B cell (primary cell): ENCODE data around the gene ZCCHC24. TPM values are rescaled to one million over a fixed set of nuclear protein-coding genes. Genes with fewer than 3 reads are reported as not detected.
A peak's percentile ranks its signal among the peaks of the same experiment; 100 is the strongest.

ENCODE experiments used
- ATAC-seq: fragments of 200-7000 bp; cut with Tn5 transposase; one replicate; pipeline ENCODE4 v1.10.0; 2021; ENCODE audit warnings: low read depth, mild to moderate bottlenecking, moderate number of reproducible peaks, moderate library complexity
- CTCF ChIA-PET: fragments of 350-600 bp; sonication (Branson Sonifier 250); formaldehyde crosslinking; loops from one replicate; lab custom pipeline; 2021; ENCODE audit warnings: antibody characterized with exemption, inconsistent platforms; lab: Charles Lee
- POLR2A ChIA-PET: fragments of 350-600 bp; sonication (Branson Sonifier 250); formaldehyde crosslinking; loops from one replicate; lab custom pipeline; 2021; ENCODE audit warnings: antibody characterized with exemption; lab: Charles Lee
- DNase-seq: peaks from one replicate; pipeline ENCODE4 v3.0.0; 2013
- H2AFZ ChIP-seq: 2 replicates; pipeline ENCODE4 v1.6.1; 2012; ENCODE audit warnings: mild to moderate bottlenecking, low read depth, low read length; ENCODE audit not compliant: insufficient read depth, poor library complexity, severe bottlenecking
- H3K27ac ChIP-seq, 2 donors: 1 replicate in 1 of 2; 2 replicates in 1 of 2; pipeline ENCODE4 v1.5.1; 2012 to 2013; ENCODE audit warnings: low read length in 2 of 2, mild to moderate bottlenecking in 2 of 2, moderate library complexity in 1 of 2
- H3K27me3 ChIP-seq, 4 experiments: fragments of 200-600 bp in 1 of 4; sonication (generic) in 1 of 4; replicated peaks in 1 of 4; 1 replicate in 2 of 4; 2 replicates in 2 of 4; pipeline versions ENCODE4 v1.6.1 to v1.7.0; 2013 to 2016; ENCODE audit warnings: low read length in 3 of 4, mild to moderate bottlenecking in 2 of 4, mixed read lengths in 1 of 4, moderate library complexity in 1 of 4; ENCODE audit not compliant: insufficient read depth in 4 of 4, control insufficient read depth in 3 of 4; ENCODE audit errors: control extremely low read depth in 1 of 4
- H3K36me3 ChIP-seq, 2 experiments: replicated peaks in 1 of 2; 1 replicate in 1 of 2; 2 replicates in 1 of 2; pipeline versions ENCODE4 v1.6.1 to v1.7.1; 2013; ENCODE audit warnings: low read length in 1 of 2; ENCODE audit not compliant: insufficient read depth in 2 of 2, control insufficient read depth in 1 of 2; ENCODE audit errors: control extremely low read depth in 1 of 2, extremely low read depth in 1 of 2
- H3K4me1 ChIP-seq, 2 donors: fragments of 200-600 bp in 1 of 2; sonication (generic) in 1 of 2; 1 replicate in 1 of 2; 2 replicates in 1 of 2; pipeline versions ENCODE4 v1.5.1 to v1.6.1; 2013 to 2017; ENCODE audit warnings: low read length in 2 of 2; ENCODE audit not compliant: control insufficient read depth in 2 of 2, insufficient read depth in 2 of 2
- H3K4me2 ChIP-seq: replicated peaks from 2 replicates; pipeline ENCODE3; 2012; ENCODE audit warnings: mild to moderate bottlenecking, low read depth, low read length; ENCODE audit not compliant: poor library complexity, severe bottlenecking
- H3K4me3 ChIP-seq, 5 experiments: fragments of 200-600 bp in 1 of 5; sonication (generic) in 1 of 5; 1 replicate in 3 of 5; 2 replicates in 2 of 5; pipeline versions ENCODE4 v1.5.1 to v1.7.0; 2011 to 2016; ENCODE audit warnings: low read length in 4 of 5, mild to moderate bottlenecking in 4 of 5, low read depth in 2 of 5, control low read depth in 1 of 5, moderate library complexity in 1 of 5; ENCODE audit not compliant: insufficient read depth in 1 of 5; ENCODE audit errors: control extremely low read depth in 1 of 5, extremely low read depth in 1 of 5
- H3K79me2 ChIP-seq: fragments of 200-600 bp; sonication (generic); one replicate; pipeline ENCODE4 v1.6.0; 2016; ENCODE audit warnings: low read length; ENCODE audit not compliant: control insufficient read depth, insufficient read depth
- H3K9ac ChIP-seq: fragments of 200-600 bp; sonication (generic); 2 replicates; pipeline ENCODE4 v1.6.1; 2017; ENCODE audit warnings: mild to moderate bottlenecking, low read length, moderate library complexity
- H3K9me3 ChIP-seq, 3 donors: one replicate each; pipeline versions ENCODE4 v1.6.1 to v1.7.1; 2013; ENCODE audit warnings: low read length in 2 of 3; ENCODE audit not compliant: control insufficient read depth in 2 of 3, insufficient read depth in 1 of 3; ENCODE audit errors: control extremely low read depth in 1 of 3
- H4K20me1 ChIP-seq: 2 replicates; pipeline ENCODE4 v1.6.0; 2012; ENCODE audit warnings: mild to moderate bottlenecking, low read length; ENCODE audit not compliant: insufficient read depth, control insufficient read depth, poor library complexity, severe bottlenecking
- H3K27ac Mint-ChIP-seq: one replicate; pipeline ENCODE4 v1.8.0; 2021; ENCODE audit warnings: mixed read lengths
- H3K27me3 Mint-ChIP-seq: one replicate; pipeline ENCODE4 v1.8.0; 2021; ENCODE audit warnings: mixed read lengths
- H3K4me1 Mint-ChIP-seq: one replicate; pipeline ENCODE4 v1.8.0; 2021; ENCODE audit warnings: mixed read lengths
- H3K4me3 Mint-ChIP-seq: one replicate; pipeline ENCODE4 v1.8.0; 2021; ENCODE audit warnings: mixed read lengths
- H3K9me3 Mint-ChIP-seq: one replicate; pipeline ENCODE4 v1.8.0; 2022; ENCODE audit warnings: mixed read lengths; ENCODE audit not compliant: insufficient read depth
- CTCF ChIP-seq: fragments of 200-600 bp; IDR thresholded peaks from one replicate; pipeline ENCODE4 v1.8.0; 2022; ENCODE audit warnings: antibody characterized with exemption, mild to moderate bottlenecking
- EZH2 ChIP-seq: IDR thresholded peaks from 2 replicates; pipeline ENCODE4 v1.6.1; 2012; ENCODE audit warnings: borderline replicate concordance, low read depth, mild to moderate bottlenecking, moderate library complexity, low read length; ENCODE audit not compliant: insufficient read depth, poor library complexity, severe bottlenecking
- WGBS: methylation state at CpG from one replicate; pipeline ENCODE4 v1.1.5; 2013; ENCODE audit warnings: missing lambda C conversion rate; ENCODE audit not compliant: insufficient coverage; 5-methylcytosine and 5-hydroxymethylcytosine counted together
- intact Hi-C: fragments of 100-400 bp; cut with micrococcal nuclease; formaldehyde crosslinking; loops from one replicate; pipeline ENCODE4 v1.10.0; 2022
- polyA plus RNA-seq: library from polyadenylated mRNA; depleted of rRNA; stranded (reverse); fragments of >200 nt; gene quantifications from 2 replicates; pipeline ENCODE4 v1.2.3, GENCODE V29; 2012
- total RNA-seq, 2 donors: library from RNA; stranded (reverse); fragments of 120-200 nt in 1 of 2; gene quantifications; 1 replicate in 1 of 2; 2 replicates in 1 of 2; pipeline versions ENCODE4 v1.2.3 to v1.2.4, GENCODE V29; 2013 to 2022

The ZCCHC24 gene
- total and polyA plus RNA-seq, 2 donors (not counting 1 experiment from before 2014, with no cell fraction given): 0.34 to 2.3 TPM

- ATAC-seq: peak; percentile 60
- H3K4me3 ChIP-seq: no peak overlapping the region
- H3K36me3 ChIP-seq: peaks cover 0 to 13% of the 10 kb centered on the region in 2 experiments
- no peak overlapping the region for H3K4me3 Mint-ChIP-seq
- no peaks in the 10 kb centered on the region for H3K27me3 Mint-ChIP-seq
- H3K27me3 ChIP-seq: no peaks in the 10 kb centered on the region
- H4K20me1 ChIP-seq: peaks cover 1% of the 10 kb centered on the region
- CTCF ChIA-PET: interaction anchor here (1.4 to 2.9 kb wide), 2 partner anchors 14 kb away, joined by 5 to 15 read pairs; no protein-coding TSS in a partner anchor
- H3K9me3 ChIP-seq: no peaks in the 10 kb centered on the region
- POLR2A ChIA-PET: no interaction called here
- intact Hi-C loops: no loop called here
- no peak overlapping the region for H3K4me2 ChIP-seq
- no peak overlapping the region for H3K27ac Mint-ChIP-seq
- no peaks in the 10 kb centered on the region for H3K9me3 Mint-ChIP-seq
- H3K27ac ChIP-seq: no peak overlapping the region
- H3K4me1 Mint-ChIP-seq: peaks cover 28% of the 10 kb centered on the region
- H2AFZ ChIP-seq: no peak overlapping the region
- H3K79me2 ChIP-seq: no peaks in the 10 kb centered on the region
- H3K4me1 ChIP-seq: peaks cover 13 to 32% of the 10 kb centered on the region in 2 donors
- WGBS: 54% methylated on average over 4 of the region's 6 CpGs
- DNase-seq: no peak
- TF ChIP-seq CTCF (no peak), EZH2 (no peak)
- no peak overlapping the region for H3K9ac ChIP-seq
Measured at GRCh38 chr10:79359816-79360498, 85.5 kb downstream of the ZCCHC24 start.

DNA sequence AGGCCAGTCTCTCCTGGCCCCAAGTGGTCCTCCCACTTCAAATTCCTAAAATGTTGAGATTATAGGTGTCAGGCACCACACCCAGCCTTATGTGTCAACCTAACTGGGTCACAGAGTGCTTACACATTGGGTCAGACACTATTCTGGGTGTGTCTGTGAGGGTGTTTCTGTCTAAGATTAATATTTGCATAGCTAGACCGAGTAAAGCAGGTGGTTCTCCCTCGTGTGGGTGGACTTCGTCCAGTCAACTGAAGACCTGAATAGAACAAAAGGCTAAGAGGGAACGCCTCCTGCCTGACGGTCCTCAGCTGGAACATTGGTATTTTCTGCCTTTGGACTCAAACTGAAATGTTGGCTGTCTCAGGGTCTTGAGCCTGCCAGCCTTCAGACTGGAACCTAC is 86.6 kb downstream of the ZCCHC24 start:
- POLR2A ChIA-PET: interaction anchor here (0.7 kb wide), 1 partner anchor 26 kb away, joined by 3 read pairs; no protein-coding TSS in a partner anchor

More for the DNA sequence above, 86.6 kb downstream of the ZCCHC24 start:
- H3K36me3 ChIP-seq: peaks cover 0 to 20% of the 10 kb centered on the region in 2 experiments
- Mint-ChIP-seq H3K4me3 (no peak overlapping the region), H3K27ac (no peak overlapping the region), H3K9me3 (no peaks in the 10 kb centered on the region), H3K4me1 (peaks cover 38% of the 10 kb centered on the region), H3K27me3 (no peaks in the 10 kb centered on the region)
- H3K4me2 ChIP-seq: no peak overlapping the region
- intact Hi-C loops: no loop called here
- H3K27me3 ChIP-seq: no peaks in the 10 kb centered on the region
- TF ChIP-seq EZH2 (no peak), CTCF (no peak)
- no peaks in the 10 kb centered on the region for H3K9me3 ChIP-seq
- no peak overlapping the region for H2AFZ ChIP-seq
- peaks cover 22 to 44% of the 10 kb centered on the region in 2 donors for H3K4me1 ChIP-seq
- H4K20me1 ChIP-seq: peaks cover 13% of the 10 kb centered on the region
- WGBS: 61% methylated on average over 4 of the region's 5 CpGs
- no peak overlapping the region for H3K4me3 ChIP-seq
- H3K27ac ChIP-seq: no peak overlapping the region
- CTCF ChIA-PET: interaction anchor here (1.2 to 2.9 kb wide), 3 partner anchors 10 to 129 kb away, joined by 4 to 15 read pairs (median 4); no protein-coding TSS in a partner anchor
- no peak overlapping the region for H3K9ac ChIP-seq
- ATAC-seq: no peak
- DNase-seq: no peak
- H3K79me2 ChIP-seq: no peaks in the 10 kb centered on the region
